HepG2 (cell line): Measurements from ENCODE around the gene MRPL43. TPM values are rescaled to one million over a fixed set of nuclear protein-coding genes. Genes with fewer than 3 reads are reported as not detected.
A peak's percentile ranks its signal among the peaks of the same experiment; 100 is the strongest.

Experiments used
- BRD4 ChIP-seq: sonication (generic); formaldehyde crosslinking; IDR thresholded peaks from 2 replicates; pipeline ENCODE4 v1.4.0; 2020; ENCODE audit warnings: missing genetic modification reagents
- DPF2 ChIP-seq: sonication (generic); formaldehyde crosslinking; IDR thresholded peaks from 2 replicates; pipeline ENCODE4 v1.4.0; 2020; ENCODE audit warnings: mild to moderate bottlenecking, low read depth, missing genetic modification reagents, borderline replicate concordance
- FOXP1 ChIP-seq, 2 experiments: fragments of 450-650 bp in 1 of 2; IDR thresholded peaks; 2 replicates each; pipeline ENCODE4 v1.6.1; 2017 to 2018; ENCODE audit warnings: antibody characterized with exemption in 1 of 2
- KDM4B ChIP-seq: sonication (generic); formaldehyde crosslinking; IDR thresholded peaks from 2 replicates; pipeline ENCODE4 v1.4.0; 2020; ENCODE audit warnings: missing genetic modification reagents
- KMT2A ChIP-seq: sonication (generic); formaldehyde crosslinking; IDR thresholded peaks from 2 replicates; pipeline ENCODE4 v1.4.0; 2020; ENCODE audit warnings: missing genetic modification reagents
- NCOA2 ChIP-seq: sonication (generic); formaldehyde crosslinking; IDR thresholded peaks from 2 replicates; pipeline ENCODE4 v1.8.0; 2022; ENCODE audit warnings: inconsistent platforms
- NFE2L1 ChIP-seq: sonication (generic); formaldehyde crosslinking; IDR thresholded peaks from 2 replicates; pipeline ENCODE4 v1.4.0; 2020; ENCODE audit warnings: missing genetic modification reagents, mild to moderate bottlenecking, borderline replicate concordance
- NR1H2 ChIP-seq: sonication (generic); formaldehyde crosslinking; IDR thresholded peaks from 2 replicates; pipeline ENCODE4 v1.8.1; 2022; ENCODE audit warnings: low read depth, missing genetic modification reagents, borderline replicate concordance
- RAD51 ChIP-seq: fragments of 450-650 bp; IDR thresholded peaks from 2 replicates; pipeline ENCODE4 v1.6.1; 2016; ENCODE audit warnings: borderline replicate concordance
- RBFOX2 ChIP-seq: fragments of 200-400 bp; formaldehyde crosslinking; IDR thresholded peaks from 2 replicates; pipeline ENCODE4 v1.6.1; 2017; ENCODE audit warnings: low read depth, mild to moderate bottlenecking, low read length
- RXRA ChIP-seq: sonication (generic); formaldehyde crosslinking; IDR thresholded peaks from 2 replicates; pipeline ENCODE4 v1.5.1; 2020; ENCODE audit warnings: missing genetic modification reagents
- SKI ChIP-seq: fragments of 450-650 bp; IDR thresholded peaks from one replicate; pipeline ENCODE4 v1.6.1; 2018; ENCODE audit warnings: mild to moderate bottlenecking; ENCODE audit not compliant: partially characterized antibody
- SMARCC2 ChIP-seq: fragments of 450-650 bp; IDR thresholded peaks from 2 replicates; pipeline ENCODE4 v1.6.1; 2017; ENCODE audit warnings: antibody characterized with exemption, mild to moderate bottlenecking
- SMYD3 ChIP-seq: sonication (generic); formaldehyde crosslinking; IDR thresholded peaks from 2 replicates; pipeline ENCODE4 v1.8.1; 2023; ENCODE audit warnings: mild to moderate bottlenecking, missing genetic modification reagents
- SP4 ChIP-seq: sonication (generic); formaldehyde crosslinking; IDR thresholded peaks from 2 replicates; pipeline ENCODE4 v1.8.1; 2023; ENCODE audit warnings: mild to moderate bottlenecking, missing genetic modification reagents
- TBX2 ChIP-seq: sonication (generic); formaldehyde crosslinking; IDR thresholded peaks from 2 replicates; pipeline ENCODE4 v1.5.0; 2020; ENCODE audit warnings: missing genetic modification reagents, mild to moderate bottlenecking, borderline replicate concordance
- TOE1 ChIP-seq: sonication (generic); formaldehyde crosslinking; IDR thresholded peaks from 2 replicates; pipeline ENCODE4 v1.4.0; 2020; ENCODE audit warnings: mild to moderate bottlenecking, missing genetic modification reagents
- YEATS2 ChIP-seq: sonication (generic); formaldehyde crosslinking; IDR thresholded peaks from 2 replicates; pipeline ENCODE4 v1.4.0; 2020; ENCODE audit warnings: missing genetic modification reagents, borderline replicate concordance
- ZKSCAN1 ChIP-seq: fragments of 150-350 bp; IDR thresholded peaks from 2 replicates; pipeline ENCODE4 v1.6.1; 2014; ENCODE audit warnings: low read length
- ZNF329 ChIP-seq: sonication (generic); formaldehyde crosslinking; IDR thresholded peaks from 2 replicates; pipeline ENCODE4 v1.9.0; 2021; ENCODE audit warnings: low read depth, mild to moderate bottlenecking, missing genetic modification reagents
- ZNF724P ChIP-seq: sonication (generic); formaldehyde crosslinking; IDR thresholded peaks from 2 replicates; pipeline ENCODE4 v1.8.0; 2022; ENCODE audit warnings: missing genetic modification reagents, borderline replicate concordance
- ZNF780A ChIP-seq: sonication (generic); formaldehyde crosslinking; IDR thresholded peaks from 2 replicates; pipeline ENCODE4 v1.8.0; 2022; ENCODE audit warnings: mild to moderate bottlenecking, missing genetic modification reagents, moderate library complexity
- ZSCAN22 ChIP-seq: sonication (generic); formaldehyde crosslinking; IDR thresholded peaks from 2 replicates; pipeline ENCODE4 v1.4.0; 2020; ENCODE audit warnings: mild to moderate bottlenecking, missing genetic modification reagents
- polyA plus RNA-seq, 8 experiments: library from polyadenylated mRNA; depleted of rRNA in 3 of 8; stranded (reverse) in 7 of 8; unstranded in 1 of 8; fragments of >200 nt; fragmentation: Illumina TruSeq in 4 of 8; extraction: Trizol in 4 of 8; gene quantifications; 2 replicates each; pipeline versions ENCODE4 v1.2.1 to v1.2.3, GENCODE V29; 2011 to 2016; ENCODE audit warnings: low read depth in 4 of 8, missing spikeins in 1 of 8, mixed read lengths in 1 of 8; ENCODE audit not compliant: insufficient read depth in 1 of 8
- total RNA-seq, 5 experiments: library from RNA; depleted of rRNA; stranded (reverse); fragments of >200 nt; fragmentation: Illumina TruSeq; extraction: Trizol; gene quantifications; 2 replicates each; pipeline ENCODE4 v1.2.3, GENCODE V29; 2016; ENCODE audit warnings: low read depth in 1 of 5
- TF ChIP-seq, protein P1 (sequence below): sonication (generic); formaldehyde crosslinking; IDR thresholded peaks from 2 replicates; pipeline ENCODE4 v1.4.0; 2020; ENCODE audit warnings: low read depth, missing genetic modification reagents
- TF ChIP-seq, protein P2 (sequence below): sonication (generic); formaldehyde crosslinking; IDR thresholded peaks from 2 replicates; pipeline ENCODE4 v1.4.0; 2020; ENCODE audit warnings: mild to moderate bottlenecking, missing genetic modification reagents
- TF ChIP-seq, protein P3 (sequence below): sonication (generic); formaldehyde crosslinking; IDR thresholded peaks from 2 replicates; pipeline ENCODE4 v1.8.0; 2023; ENCODE audit warnings: mild to moderate bottlenecking, missing genetic modification reagents

The MRPL43 gene
- total and polyA plus RNA-seq, 2 of the 13 experiments (the other 11 are each of a cell fraction or from before 2014, with no cell fraction given): 71.0 to 73.7 TPM

DNA sequence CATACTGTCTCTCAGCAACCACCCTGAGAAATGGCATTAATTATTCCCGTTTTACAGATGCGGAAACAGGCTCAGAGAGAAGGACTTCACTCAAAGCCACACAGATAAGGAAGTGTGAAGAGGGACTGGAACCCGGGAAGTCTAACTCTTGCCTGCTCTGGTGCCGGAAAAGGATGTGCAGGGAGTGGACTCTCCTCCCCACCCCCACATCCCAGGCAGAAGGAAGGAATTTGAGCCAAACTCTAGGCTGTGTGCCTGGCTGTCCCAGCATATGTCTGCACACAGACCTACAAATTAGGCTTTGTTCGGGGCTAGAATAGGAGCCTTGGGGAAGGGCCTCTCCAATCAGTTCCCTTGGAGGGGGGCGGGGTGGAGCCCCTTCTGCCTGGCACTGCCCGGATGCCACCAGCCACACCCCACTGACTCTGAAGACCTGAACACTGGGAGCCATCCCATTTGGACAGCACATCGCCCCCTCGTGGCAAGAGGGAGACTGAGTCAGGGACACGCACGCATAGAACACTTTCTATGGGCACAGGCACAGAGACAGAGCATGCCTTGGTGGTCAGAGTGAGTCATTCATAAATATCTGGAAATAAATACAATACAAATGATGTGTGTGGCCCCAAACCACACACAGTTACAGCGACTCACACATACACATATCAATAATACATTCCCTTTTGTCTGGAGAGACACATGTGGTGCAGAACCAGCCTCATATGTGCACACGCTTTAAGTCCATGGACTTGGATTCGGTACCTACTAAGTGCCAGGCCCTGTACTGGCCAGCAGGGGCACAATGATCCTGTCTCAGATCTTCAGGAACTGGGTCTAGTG is 25.4 kb upstream of the MRPL43 start (continued):
- TF ChIP-seq, protein P1, sequence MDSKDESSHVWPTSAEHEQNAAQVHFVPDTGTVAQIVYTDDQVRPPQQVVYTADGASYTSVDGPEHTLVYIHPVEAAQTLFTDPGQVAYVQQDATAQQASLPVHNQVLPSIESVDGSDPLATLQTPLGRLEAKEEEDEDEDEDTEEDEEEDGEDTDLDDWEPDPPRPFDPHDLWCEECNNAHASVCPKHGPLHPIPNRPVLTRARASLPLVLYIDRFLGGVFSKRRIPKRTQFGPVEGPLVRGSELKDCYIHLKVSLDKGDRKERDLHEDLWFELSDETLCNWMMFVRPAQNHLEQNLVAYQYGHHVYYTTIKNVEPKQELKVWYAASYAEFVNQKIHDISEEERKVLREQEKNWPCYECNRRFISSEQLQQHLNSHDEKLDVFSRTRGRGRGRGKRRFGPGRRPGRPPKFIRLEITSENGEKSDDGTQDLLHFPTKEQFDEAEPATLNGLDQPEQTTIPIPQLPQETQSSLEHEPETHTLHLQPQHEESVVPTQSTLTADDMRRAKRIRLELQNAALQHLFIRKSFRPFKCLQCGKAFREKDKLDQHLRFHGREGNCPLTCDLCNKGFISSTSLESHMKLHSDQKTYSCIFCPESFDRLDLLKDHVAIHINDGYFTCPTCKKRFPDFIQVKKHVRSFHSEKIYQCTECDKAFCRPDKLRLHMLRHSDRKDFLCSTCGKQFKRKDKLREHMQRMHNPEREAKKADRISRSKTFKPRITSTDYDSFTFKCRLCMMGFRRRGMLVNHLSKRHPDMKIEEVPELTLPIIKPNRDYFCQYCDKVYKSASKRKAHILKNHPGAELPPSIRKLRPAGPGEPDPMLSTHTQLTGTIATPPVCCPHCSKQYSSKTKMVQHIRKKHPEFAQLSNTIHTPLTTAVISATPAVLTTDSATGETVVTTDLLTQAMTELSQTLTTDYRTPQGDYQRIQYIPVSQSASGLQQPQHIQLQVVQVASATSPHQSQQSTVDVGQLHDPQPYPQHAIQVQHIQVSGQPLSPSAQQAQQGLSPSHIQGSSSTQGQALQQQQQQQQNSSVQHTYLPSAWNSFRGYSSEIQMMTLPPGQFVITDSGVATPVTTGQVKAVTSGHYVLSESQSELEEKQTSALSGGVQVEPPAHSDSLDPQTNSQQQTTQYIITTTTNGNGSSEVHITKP: no peak
- no peak for TF ChIP-seq ZNF724P (CRISPR knock-in tag)
- TF ChIP-seq, protein P2, sequence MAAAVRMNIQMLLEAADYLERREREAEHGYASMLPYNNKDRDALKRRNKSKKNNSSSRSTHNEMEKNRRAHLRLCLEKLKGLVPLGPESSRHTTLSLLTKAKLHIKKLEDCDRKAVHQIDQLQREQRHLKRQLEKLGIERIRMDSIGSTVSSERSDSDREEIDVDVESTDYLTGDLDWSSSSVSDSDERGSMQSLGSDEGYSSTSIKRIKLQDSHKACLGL (CRISPR knock-in tag): no peak
- no peak for TF ChIP-seq NFE2L1 (CRISPR knock-in tag)
- no peak for TF ChIP-seq SKI
- TF ChIP-seq SP4 (CRISPR knock-in tag): peak; percentile 38; the same call in 1 of the 2 replicates
- no peak for TF ChIP-seq NCOA2 (CRISPR knock-in tag)
- TF ChIP-seq TOE1 (CRISPR knock-in tag): no peak
- no peak for TF ChIP-seq RBFOX2
- peak; percentile 43; the same call in 1 of the 2 replicates for TF ChIP-seq TBX2 (CRISPR knock-in tag)
- TF ChIP-seq RAD51: no peak
- no peak for TF ChIP-seq KDM4B (CRISPR knock-in tag)
- TF ChIP-seq ZNF329 (CRISPR knock-in tag): no peak
- peak; percentile 47; the same call in 1 of the 2 replicates for TF ChIP-seq YEATS2
- 0 out of 2 replicates have a peak, but pooled peaks have one; percentile 24 for TF ChIP-seq KMT2A (CRISPR knock-in tag)
- TF ChIP-seq SMARCC2: no peak
- no peak for TF ChIP-seq ZSCAN22 (CRISPR knock-in tag)
- TF ChIP-seq ZNF780A: no peak
- no peak for TF ChIP-seq DPF2
- TF ChIP-seq BRD4 (CRISPR knock-in tag): no peak
- TF ChIP-seq SMYD3 (CRISPR knock-in tag): no peak
- no peak for TF ChIP-seq NR1H2 (CRISPR knock-in tag)
- TF ChIP-seq FOXP1 (IDR thresholded peaks at IDR 0.05): no peak
- no peak for TF ChIP-seq FOXP1 (CRISPR knock-in tag; IDR thresholded peaks at IDR 0.05)
- TF ChIP-seq, protein P3, sequence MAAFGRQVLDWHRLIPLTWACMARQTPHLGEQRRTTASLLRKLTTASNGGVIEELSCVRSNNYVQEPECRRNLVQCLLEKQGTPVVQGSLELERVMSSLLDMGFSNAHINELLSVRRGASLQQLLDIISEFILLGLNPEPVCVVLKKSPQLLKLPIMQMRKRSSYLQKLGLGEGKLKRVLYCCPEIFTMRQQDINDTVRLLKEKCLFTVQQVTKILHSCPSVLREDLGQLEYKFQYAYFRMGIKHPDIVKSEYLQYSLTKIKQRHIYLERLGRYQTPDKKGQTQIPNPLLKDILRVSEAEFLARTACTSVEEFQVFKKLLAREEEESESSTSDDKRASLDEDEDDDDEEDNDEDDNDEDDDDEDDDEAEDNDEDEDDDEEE (CRISPR knock-in tag): peak; percentile 71; the same call in 1 of the 2 replicates
- no peak for TF ChIP-seq RXRA (CRISPR knock-in tag)
- TF ChIP-seq ZKSCAN1: peak; percentile 97
